ENCODE data around the gene USP12.

USP12 gene

GRCh38 chr13:27023385-27024073 lies 148.1 kb downstream of the USP12 start:
- no peak for TF ChIP-seq FOXP2 (optimal IDR thresholded peaks at IDR 0.05; ENCODE audit: borderline replicate concordance, extremely low read depth, extremely low read length, insufficient read depth)
- TF ChIP-seq SIN3A (IDR thresholded peaks at IDR 0.05; ENCODE audit: borderline replicate concordance, insufficient read depth, low read length) = no peak
- TF ChIP-seq TAF1 (IDR thresholded peaks at IDR 0.05; ENCODE audit: borderline replicate concordance, insufficient read depth, low read length) = no peak
- no peak for TF ChIP-seq REST (IDR thresholded peaks at IDR 0.05; ENCODE audit: insufficient read depth in 1 of 2, low read depth in 2 of 2, low read length in 2 of 2)
- TF ChIP-seq POLR2AphosphoS5 (IDR thresholded peaks at IDR 0.05; ENCODE audit: low read depth, low read length) = no peak

GRCh38 chr13:27022571-27023311 lies 148.9 kb downstream of the USP12 start:
- TF ChIP-seq FOXP2 (optimal IDR thresholded peaks at IDR 0.05; ENCODE audit: borderline replicate concordance, extremely low read depth, extremely low read length, insufficient read depth) (no peak), SIN3A (IDR thresholded peaks at IDR 0.05; ENCODE audit: borderline replicate concordance, insufficient read depth, low read length) (no peak), TAF1 (IDR thresholded peaks at IDR 0.05; ENCODE audit: borderline replicate concordance, insufficient read depth, low read length) (no peak), POLR2AphosphoS5 (IDR thresholded peaks at IDR 0.05; ENCODE audit: low read depth, low read length) (no peak), REST (IDR thresholded peaks at IDR 0.05; ENCODE audit: insufficient read depth in 1 of 2, low read depth in 2 of 2, low read length in 2 of 2) (no peak)

GRCh38 chr13:27020415-27020814 lies 151.2 kb downstream of the USP12 start:
- TF ChIP-seq TAF1 (IDR thresholded peaks at IDR 0.05; ENCODE audit: borderline replicate concordance, insufficient read depth, low read length) (no peak), POLR2AphosphoS5 (IDR thresholded peaks at IDR 0.05; ENCODE audit: low read depth, low read length) (no peak), REST (IDR thresholded peaks at IDR 0.05; ENCODE audit: insufficient read depth in 1 of 2, low read depth in 2 of 2, low read length in 2 of 2) (no peak), SIN3A (IDR thresholded peaks at IDR 0.05; ENCODE audit: borderline replicate concordance, insufficient read depth, low read length) (no peak), FOXP2 (optimal IDR thresholded peaks at IDR 0.05; ENCODE audit: borderline replicate concordance, extremely low read depth, extremely low read length, insufficient read depth) (no peak)

GRCh38 chr13:27018882-27019281 lies 152.7 kb downstream of the USP12 start:
- no peak for TF ChIP-seq POLR2AphosphoS5 (IDR thresholded peaks at IDR 0.05; ENCODE audit: low read depth, low read length)
- no peak for TF ChIP-seq TAF1 (IDR thresholded peaks at IDR 0.05; ENCODE audit: borderline replicate concordance, insufficient read depth, low read length)
- no peak for TF ChIP-seq REST (IDR thresholded peaks at IDR 0.05; ENCODE audit: insufficient read depth in 1 of 2, low read depth in 2 of 2, low read length in 2 of 2)
- no peak for TF ChIP-seq SIN3A (IDR thresholded peaks at IDR 0.05; ENCODE audit: borderline replicate concordance, insufficient read depth, low read length)
- no peak for TF ChIP-seq FOXP2 (optimal IDR thresholded peaks at IDR 0.05; ENCODE audit: borderline replicate concordance, extremely low read depth, extremely low read length, insufficient read depth)
